Measurements from ENCODE around the gene PALD1.

Gene PALD1

DNA sequence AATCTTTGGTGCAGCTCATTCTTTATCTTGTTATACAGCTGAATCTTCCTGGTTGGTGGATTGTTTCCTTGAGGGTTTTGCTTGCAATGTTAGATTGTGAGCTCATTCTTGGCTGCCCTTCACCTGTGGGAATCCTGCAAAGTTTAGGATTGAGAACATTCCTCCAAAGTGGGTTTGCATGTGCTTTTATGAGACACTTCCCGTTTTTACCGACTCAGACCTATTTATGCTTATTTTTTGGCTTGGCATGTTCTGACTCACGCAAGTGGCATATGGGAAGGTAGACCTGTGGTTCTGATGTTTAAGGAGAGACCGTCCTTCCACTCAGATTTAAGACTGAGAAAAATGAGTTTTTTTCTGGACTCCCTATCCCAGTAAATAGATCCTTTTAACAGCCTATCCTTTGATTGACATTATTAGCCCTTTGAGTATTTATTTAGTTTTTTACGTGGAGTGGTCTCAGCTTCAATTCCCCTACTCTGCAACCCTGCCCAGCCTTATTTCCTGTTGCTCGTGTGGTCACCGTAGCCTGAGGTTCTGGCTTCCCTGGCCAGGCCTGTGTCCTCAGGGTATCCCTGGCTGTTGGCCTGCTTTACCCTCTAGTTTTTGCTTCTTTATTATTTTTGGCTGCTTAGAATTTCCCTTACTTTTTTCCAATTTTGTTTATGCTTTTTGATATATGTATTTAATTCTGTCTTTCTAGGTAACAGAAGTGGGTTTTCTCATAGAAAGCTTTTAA, 137.4 kb downstream of the PALD1 start:
- no peak for DNase-seq

GRCh38 chr10:70616761-70617160, 138.2 kb downstream of the PALD1 start:
- DNase-seq, result no peak

Measured in stimulated activated CD4-positive, alpha-beta T cell treated with anti-CD3 and anti-CD28 coated beads, Interleukin-1b, Interleukin-23, amount 100 ng/mL, for 48 hours (primary cell).